AG20443 (cell line): ENCODE results near the gene RHOD.
A peak's percentile ranks its signal among the peaks of the same experiment; 100 is the strongest.

Experiments used
- DNase-seq: peaks from one replicate; pipeline ENCODE4 v3.0.0; 2012; ENCODE audit warnings: low spot score, mixed read lengths

The RHOD gene

DNA sequence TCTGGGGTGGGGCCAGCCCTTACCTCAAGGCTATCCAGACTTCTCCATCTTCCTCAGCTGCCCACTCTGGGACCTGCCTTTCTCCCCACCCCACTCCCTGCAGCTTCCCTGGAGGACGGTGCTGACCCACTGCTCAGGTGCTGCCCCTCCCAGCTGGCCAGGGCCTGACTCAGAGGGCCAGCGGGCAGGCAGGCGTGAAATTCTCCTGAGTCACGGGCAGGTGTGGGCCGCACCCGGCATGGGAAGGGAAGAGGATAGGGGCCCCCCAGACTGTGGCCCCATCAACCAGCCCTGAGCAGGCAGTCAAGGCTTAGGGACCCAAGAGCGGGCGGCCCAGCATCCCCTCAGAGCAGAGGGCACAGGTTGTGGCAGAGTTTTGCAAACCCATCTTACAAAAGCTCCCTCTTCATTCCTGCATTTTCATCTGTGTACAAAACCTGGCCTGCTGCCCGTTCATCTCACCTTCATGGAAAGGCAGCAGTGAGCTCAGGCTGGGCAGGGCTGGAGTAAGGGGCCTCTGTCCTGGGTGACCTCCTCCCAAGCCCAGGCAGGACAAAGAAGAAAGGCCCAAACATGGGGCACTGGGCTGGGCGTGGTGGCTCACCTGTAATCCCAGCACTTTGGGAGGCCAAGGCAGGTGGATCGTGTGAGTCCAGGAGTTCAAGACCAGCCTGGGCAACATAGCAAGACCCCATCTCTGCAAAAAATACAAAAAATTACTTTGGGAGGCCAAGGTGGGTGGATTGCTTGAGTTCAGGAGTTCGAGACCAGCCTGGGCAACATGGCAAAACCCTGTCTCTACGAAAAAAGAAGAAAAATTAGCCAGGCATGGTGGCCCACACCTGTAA is 6.1 kb downstream of the RHOD start:
- DNase-seq: no peak

DNA sequence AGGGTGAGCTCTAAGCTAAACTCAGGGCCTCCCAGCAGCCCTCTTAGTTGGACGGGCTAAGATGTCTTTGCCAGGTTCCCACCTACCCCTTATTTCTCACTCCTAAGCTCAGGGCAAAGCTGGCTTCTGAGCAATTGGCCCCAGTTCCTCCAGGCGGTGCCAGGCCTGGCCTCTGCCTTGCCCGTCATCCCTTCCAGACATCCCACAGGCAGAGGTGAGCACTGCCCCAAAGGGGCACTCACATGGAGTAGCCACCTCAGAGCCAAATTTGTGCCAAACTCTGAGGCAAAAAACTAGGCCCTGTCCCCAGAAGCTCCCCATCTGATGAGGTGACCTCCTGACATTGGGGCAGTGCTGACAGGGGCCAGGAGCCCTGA is 9.7 kb downstream of the RHOD start:
- DNase-seq: no peak

DNA sequence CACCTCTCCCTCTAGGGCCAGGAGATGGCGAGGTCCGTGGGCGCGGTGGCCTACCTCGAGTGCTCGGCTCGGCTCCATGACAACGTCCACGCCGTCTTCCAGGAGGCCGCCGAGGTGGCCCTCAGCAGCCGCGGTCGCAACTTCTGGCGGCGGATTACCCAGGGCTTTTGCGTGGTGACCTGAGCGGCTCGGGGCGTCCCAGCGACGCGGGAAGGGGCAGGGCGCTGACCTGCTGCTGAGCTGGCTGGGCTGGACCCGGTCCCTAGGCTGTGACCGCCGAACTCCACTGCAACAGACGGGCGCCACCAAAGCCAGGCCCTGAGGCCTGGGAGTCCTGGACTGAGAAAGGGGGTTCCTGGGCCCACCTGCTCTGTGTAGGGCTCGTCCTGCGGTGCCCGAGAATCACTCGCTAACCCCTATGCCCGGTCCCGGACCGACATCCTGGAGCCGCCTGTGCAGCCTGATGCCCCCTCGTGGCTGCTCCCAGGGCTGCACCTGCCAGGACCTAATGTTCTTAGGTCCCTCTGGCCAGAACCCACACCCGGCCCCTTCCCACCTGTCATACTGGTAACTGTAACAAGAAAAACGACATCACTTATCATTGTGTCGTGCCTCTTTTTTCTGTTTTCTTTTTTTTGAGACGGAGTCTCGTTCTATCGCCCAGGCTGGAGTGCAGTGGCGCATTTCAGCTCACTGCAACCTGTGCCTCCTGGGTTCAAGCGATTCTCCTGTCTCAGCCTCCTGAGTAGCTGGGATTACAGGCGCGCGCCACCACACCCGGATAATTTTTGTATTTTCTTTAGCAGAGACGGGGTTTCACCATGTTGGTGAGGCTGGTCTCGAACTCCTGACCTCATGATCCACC is 15.0 kb downstream of the RHOD start:
- DNase-seq: peak; percentile 93

DNA sequence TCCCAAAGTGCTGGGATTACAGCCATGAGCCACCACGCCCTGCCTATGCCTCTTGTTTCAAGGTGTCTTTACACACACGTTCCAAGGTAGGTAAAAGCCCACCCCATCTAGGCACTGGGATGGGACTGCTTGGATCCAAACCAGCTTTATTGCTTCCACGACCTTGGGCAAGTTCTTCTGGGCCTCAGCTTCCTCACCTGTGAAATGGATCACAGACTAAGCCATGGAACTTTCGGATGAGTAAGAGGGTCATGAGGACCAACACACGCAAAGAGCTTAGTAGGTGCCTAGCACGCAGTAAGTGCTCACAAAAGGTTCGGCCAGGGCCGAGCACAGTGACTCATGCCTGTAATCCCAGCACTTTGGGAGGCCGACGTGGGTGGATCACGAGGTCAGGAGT is 15.6 kb downstream of the RHOD start:
- DNase-seq: no peak

DNA sequence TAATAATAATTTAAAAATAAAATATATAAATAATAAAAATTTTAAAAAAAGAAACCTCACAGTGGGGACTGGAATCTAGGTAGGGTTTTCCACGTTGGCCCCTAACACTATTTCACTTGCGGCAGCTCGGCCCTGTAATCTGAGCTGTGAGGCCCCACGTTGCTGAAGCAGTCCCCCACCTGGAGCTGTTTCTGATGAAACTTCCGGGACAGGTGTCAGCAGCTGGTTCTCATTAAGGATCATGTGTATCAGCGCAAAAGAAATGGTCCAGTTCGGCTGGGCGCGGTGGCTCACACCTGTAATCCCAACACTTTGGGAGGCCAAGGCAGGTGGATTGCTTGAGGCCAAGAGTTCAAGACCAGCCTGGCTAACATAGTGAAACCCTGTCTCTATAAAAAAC is 17.3 kb downstream of the RHOD start:
- no peak for DNase-seq

DNA sequence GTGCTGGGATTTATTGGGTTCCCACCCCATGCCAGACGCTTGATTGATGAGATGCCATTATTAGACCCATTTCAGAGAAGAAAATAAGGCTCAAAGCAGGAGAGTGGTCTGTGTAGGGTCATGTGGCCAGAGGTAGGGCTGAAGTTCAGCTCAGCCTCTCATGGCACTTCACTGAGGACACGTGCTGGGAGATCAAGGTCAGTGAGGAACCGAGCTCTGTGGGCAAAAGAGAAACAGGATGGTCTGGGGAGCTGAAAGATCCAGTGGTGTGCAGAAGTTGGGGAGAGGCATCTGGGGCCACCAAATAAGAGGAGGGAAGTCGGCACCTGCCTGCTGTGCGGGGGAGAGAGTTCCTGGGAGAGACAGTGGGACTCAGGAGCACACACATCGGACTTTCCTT is 19.6 kb downstream of the RHOD start:
- DNase-seq: no peak

DNA sequence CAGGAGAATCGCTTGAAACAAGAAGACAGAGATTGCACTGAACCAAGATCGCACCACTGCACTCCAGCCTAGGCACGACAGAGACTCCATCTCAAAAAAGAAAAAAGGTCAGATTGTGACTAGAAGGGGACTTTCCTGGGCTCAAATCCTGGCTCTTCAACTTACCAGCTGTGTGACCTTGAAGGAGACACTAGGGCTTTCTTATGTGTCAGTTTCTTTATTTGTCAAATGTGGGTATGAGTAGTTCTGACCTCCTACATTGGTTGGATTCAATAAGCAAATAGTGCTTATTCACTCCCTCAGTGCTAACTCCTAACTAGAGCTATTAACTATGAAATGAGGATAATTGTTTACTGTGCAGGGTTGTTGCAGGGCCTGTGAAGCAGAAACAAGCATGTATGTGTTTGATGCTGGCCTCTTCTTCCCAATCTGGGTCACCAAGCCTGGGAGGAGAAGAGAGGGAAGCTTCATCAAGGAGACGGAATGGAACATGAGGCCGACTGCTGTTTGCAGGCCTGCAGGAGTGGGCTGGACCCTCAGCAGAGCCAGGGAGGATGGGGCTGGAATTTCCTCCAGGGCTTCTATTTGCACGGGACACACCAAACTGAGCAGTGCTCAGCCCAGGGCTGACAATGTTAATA is 22.5 kb downstream of the RHOD start:
- no peak for DNase-seq

DNA sequence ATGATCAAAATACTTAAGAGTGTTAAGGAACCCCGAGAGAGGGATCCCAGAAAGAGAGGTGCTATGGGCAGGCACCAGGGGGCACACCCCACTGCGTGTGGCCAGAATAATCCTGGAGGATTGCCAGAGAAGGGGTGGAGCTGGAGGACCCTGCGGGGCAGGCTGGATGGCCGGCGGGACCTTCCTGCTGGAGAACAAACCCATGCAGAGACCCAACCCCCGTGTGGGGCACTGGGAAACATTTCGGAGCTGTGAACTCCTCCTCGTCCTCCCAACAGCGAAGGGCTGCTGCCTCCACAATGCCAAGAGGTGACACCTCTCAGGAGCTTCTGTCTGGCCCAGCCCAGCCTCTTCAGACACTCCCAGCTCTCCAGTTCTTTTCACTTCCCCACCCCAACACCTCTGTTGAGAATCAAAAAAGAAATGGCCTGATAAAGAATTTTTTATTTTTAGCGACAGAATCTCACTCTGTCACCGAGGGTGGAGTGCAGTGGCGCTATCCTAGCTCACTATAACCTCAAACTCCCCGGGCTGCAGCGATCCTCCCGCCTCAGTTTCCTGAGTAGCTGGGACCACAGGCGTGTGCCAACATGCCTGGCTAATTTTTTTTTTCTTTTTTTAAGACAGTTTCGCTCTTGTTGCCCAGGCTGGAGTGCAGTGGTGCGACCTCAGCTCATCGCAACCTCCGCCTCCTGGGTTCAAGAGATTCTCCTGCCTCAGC is 25.6 kb downstream of the RHOD start:
- DNase-seq: no peak

DNA sequence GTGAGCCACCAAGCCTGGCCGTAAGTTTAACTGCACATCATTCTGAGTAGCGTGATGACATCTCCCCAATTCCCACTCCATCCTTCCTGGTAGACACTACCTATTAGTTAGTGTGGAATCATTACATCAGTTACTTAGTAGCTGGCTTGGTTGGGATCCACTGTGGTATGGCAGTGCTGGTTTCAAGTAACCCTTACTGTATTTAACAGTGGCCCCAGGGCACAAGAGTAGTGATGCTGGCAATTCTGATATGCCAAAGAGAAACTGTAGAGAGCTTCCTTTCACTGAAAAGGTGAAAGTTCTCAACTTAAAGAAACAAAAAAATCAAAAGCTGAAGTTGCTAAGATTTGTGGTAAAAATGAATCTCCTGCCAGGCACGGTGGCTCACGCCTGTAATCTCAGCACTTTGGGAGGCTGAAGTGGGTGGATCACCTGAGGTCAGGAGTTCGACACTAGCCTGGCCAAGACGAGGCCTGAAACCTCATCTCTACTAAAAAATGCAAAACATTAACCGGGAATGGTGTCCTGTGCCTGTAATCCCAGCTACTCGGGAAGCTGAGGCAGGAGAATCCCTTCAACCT is 27.2 kb downstream of the RHOD start:
- DNase-seq: no peak

DNA sequence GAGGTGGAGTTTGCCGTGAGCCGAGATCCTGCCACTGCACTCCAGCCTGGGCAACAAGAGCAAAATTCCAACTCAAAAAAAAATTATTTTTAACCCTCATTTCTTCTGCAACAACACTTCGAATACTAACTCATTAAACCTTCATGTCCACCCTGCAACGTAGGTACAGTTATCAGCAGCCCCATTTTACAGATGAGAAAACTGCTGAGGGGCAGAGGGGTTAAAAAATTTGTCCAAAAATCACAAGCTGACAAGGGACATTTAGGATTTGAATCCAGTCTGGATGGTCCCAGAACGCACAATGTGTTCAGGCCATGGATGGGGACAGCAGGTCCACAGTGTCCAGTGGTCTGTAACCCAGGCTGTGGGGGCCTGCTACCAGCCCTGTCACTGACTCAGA is 29.0 kb downstream of the RHOD start:
- no peak for DNase-seq

DNA sequence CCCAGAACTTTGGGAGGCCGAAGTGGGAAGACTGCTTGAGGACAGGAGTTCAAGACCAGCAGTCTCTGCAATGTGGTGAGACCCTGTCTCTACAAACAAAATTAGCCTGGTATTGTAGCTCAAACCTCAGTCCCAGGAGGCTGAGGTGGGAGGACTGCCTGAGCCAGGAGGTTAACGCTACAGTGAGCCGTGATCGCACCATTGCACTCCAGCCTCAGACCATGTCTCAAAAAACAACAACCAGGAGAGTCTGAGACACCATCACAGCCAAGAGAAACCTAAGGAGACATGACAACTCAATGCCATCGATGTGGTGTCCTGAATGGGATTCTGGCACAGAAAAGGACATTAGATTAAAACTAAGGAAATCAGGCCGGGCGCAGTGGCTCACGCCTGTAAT is 34.1 kb downstream of the RHOD start:
- no peak for DNase-seq

DNA sequence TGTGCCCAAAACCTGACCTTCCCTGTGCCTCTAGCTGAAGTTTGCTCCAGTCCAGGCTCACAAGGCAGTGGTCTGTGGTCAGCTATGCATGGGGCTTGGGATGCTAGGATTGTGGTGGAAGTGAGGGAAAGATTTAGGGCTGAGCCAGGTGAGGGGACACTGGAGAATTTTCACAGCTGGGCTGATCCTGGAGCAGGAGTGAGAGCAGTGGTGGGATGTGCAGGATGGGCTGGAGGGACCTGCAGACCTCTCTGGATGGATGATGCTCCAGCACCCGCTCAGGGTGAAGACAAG is 38.5 kb downstream of the RHOD start:
- no peak for DNase-seq

DNA sequence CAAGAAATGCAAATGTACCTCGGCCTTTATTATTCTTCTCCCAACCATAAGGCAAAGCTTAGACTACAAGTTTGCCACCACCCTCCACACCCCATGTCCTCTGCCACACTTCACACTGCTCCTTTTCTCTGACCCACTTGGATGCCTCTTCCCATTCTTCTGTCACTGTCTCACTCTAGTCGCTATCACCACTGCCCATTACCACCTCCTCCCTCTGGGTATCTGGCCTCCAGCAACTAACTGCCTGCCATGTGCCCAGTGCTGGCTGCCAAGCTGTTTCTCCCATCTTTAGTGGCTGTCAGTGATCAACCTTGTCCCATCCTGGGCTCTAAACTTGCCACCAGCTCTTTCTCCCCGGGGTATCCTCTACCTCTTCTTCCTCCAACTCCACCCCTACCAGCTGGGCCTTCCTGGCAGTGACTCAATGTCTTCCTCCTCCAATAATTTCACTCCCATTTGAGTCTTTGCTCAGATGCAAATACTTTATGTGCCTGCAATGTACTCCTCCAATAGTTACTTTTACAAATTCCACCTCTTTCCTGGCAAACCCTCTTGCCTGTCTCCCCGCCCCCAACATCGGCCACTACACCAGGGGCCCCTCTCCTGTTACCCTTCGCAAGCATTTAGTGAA is 42.3 kb downstream of the RHOD start:
- no peak for DNase-seq

DNA sequence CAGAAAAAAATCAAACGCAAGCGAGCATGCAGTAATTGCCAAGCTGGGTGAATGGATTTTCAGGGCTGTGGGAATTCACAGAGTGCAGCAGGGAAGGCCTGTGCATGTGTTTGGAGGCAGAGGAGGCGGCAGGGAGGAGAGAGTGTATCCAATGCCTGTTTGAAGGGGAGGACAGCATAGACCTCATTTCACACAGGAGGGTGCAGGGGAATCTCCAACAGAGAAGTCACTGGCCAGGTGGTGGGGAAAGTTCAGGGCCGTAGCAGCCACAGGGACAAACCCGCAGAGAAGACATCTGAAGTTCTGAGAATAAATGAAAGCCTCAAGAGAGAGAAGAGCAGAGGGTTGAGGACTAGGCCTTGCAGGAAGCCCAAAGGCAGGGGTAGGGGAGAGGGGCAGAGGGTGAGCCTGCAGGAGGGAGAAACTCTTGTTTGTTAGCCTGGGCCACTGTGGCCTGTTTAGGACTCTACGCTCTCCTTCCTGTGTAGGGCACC is 43.2 kb downstream of the RHOD start:
- no peak for DNase-seq

DNA sequence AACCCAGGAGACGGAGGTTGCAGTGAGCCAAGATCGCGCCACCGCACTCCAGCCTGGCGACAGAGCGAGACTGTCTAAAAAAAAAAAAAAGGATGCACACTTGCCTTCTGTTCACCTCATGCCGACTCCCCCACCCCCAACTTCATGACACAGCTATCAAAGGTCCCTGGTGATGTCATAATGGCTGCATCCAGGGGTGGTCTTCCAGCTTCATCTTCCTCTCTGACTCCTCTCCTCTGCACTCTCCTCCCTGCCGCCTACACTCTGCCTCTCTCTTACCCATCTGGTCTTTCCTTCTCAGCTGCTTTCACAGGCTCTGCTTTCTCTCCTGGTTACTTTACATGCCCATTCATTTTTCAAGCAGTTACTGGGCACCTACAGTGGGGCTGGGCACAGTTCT is 46.0 kb downstream of the RHOD start:
- DNase-seq: peak; percentile 3

DNA sequence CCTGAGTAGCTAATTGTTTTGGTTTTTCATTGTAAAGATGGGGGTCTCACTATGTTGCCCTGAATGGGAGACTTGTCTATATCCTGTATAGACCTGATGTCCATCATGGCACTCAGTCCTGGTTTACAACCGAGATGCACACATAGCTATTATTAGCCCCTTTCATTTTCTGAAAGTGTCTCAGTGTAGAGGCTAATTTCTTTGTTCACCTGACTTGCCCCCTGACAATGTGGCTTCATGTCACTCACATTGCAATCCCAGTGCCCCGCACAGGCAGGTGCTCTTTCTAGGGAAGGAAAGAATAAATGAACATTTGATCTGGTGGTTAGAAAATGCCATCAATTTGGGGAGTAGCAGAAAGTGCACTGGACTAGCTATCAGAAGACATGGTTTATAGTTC is 49.3 kb downstream of the RHOD start:
- DNase-seq: no peak

DNA sequence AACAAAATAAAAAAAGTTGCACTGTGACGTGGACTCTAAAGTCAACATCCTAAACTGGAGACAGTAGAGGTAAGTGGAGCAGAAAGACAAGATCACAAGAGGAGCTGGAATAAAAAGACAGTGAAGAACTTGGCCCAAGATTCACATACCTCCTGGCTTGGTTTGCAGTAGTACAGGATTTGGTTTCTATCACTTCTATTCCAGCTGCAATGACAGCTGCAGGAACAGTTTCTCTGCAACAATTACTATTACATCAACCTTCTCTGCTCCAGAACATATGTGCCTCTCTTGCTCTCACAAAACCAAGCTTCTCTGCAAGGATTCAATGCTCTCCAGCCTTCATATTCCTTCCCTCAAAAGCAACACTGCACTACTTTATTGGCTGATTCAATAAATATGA is 54.6 kb downstream of the RHOD start:
- no peak for DNase-seq

DNA sequence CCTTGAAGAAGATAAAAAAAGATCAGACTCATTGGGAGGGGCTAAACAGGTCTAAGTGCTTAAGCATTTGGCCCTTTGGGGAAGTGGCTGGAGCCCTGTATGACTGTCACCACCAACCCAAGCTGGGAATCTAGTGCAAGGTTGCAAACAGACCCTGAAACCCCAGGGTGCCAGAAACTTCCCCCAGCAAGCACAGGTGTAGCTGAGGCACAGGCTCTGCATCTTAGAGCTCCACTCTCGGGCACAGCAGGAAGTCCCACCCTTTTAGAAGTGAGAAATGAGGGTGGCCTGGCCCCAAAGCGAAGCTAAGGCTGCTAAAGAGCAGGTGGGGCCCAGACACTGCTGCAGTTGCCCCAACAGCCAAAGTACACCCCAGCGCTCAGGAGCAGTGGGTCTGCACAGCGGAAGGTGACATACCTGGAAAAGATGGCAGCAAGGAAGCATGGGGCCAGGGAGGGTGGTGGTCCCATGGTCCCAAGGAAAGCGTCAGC is 56.6 kb downstream of the RHOD start:
- DNase-seq: no peak

DNA sequence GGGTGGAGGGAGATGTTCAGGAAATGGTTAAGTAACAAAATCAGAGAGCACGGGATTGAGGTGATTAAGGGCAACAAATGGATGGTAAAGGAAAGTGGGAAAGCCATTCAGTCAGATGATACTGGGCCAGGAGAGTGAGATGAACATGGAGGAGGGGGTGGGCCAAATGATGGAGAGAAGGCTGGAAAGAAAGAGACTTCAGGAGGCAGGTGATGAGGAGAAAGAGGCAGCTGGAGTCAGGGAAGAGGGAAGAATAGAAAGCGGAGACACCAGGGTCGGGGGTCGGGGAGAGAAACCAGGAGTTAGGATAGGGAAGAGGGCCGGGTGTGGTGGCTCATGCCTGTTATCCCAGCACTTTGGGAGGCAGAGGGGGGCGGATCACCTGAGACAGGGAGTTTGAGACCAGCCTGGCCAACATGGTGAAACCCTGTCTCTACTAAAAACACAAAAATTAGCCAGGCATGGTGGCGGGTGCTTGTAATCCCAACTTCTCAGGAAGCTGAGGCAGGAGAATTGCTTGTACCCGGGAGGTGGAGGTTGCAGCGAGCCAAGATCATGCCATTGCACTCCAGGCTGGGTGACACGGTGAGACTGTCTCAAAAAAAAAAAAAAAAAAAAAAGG is 57.7 kb downstream of the RHOD start:
- DNase-seq: no peak

DNA sequence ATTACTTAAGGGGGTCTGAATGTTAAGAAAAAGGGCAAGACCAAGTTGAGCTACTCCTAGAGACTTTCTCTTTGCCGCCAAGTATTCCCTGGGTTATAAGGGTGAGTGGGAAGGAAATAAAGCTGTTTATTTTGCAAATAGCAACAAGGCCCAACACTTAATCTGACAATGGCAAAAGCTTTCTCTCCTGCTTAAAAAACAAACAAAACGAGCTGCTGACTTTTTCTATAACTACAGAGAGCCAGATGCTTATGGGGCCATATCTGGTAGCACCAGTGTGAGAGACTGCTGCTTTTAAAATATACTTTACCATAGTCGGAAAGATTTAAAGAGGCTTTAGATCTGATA is 60.1 kb downstream of the RHOD start:
- no peak for DNase-seq

DNA sequence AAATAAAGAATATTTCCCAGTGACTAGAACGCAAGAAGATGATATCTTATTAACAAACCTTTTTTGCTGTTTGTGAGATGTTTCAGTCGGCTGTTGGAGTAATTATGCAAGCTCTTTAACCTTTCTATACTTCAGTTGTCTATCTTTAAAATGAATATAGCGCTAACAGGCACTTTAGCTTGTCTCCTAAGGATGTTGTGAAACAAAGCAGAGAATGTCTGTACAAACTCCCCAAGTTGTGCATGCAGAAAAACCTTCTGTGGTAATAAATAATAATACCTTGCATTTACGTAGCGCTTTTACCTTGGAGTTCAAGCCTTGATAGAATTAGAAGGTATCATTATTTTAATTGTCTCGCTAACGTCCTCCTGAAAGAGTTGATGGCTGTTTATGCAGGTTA is 60.5 kb downstream of the RHOD start:
- DNase-seq: no peak
